ENCODE data around the gene SMIM44. TPM values are rescaled to one million over a fixed set of nuclear protein-coding genes. Genes with fewer than 3 reads are reported as not detected.
A peak's percentile ranks its signal among the peaks of the same experiment; 100 is the strongest.

SMIM44 gene
- total RNA-seq, 6 experiments from 2014 or later = not detected

- TF ChIP-seq CTCF (IDR thresholded peaks at IDR 0.05) = peak; percentile 38; the same call in 1 of the 2 replicates
- no peak for DNase-seq
- H3K27me3 Mint-ChIP-seq (ENCODE audit: insufficient read depth) = peaks cover 35% of the 10 kb centered on the region
- H3K4me1 Mint-ChIP-seq (ENCODE audit: low read depth) = peaks cover 12% of the 10 kb centered on the region
- peak overlapping the region; percentile 22; the same call in 1 of the 2 replicates for H3K27ac Mint-ChIP-seq
- H3K9me3 Mint-ChIP-seq = peaks cover 8% of the 10 kb centered on the region
- no peak overlapping the region for H3K4me3 Mint-ChIP-seq
- peaks cover 16% of the 10 kb centered on the region for H3K36me3 Mint-ChIP-seq (ENCODE audit: low read depth)
Measured at GRCh38 chr19:3469638-3470499, 13.4 kb downstream of the SMIM44 start.

GRCh38 chr19:3468211-3468610, 15.0 kb downstream of the SMIM44 start:
- no peak overlapping the region for H3K4me3 Mint-ChIP-seq
- peaks cover 30% of the 10 kb centered on the region for H3K27me3 Mint-ChIP-seq (ENCODE audit: insufficient read depth)

GRCh38 chr19:3467437-3468198, 15.6 kb downstream of the SMIM44 start:
- no peak overlapping the region for H3K4me3 Mint-ChIP-seq
- peaks cover 32% of the 10 kb centered on the region for H3K27me3 Mint-ChIP-seq (ENCODE audit: insufficient read depth)
- no peak for TF ChIP-seq CTCF (IDR thresholded peaks at IDR 0.05)
- no peak overlapping the region for H3K27ac Mint-ChIP-seq
- no peak for DNase-seq
- peaks cover 19% of the 10 kb centered on the region for H3K36me3 Mint-ChIP-seq (ENCODE audit: low read depth)
- peaks cover 11% of the 10 kb centered on the region for H3K9me3 Mint-ChIP-seq
- peaks cover 12% of the 10 kb centered on the region for H3K4me1 Mint-ChIP-seq (ENCODE audit: low read depth)

More at GRCh38 chr19:3468211-3468610, 15.0 kb downstream of the SMIM44 start:
- peaks cover 12% of the 10 kb centered on the region for H3K4me1 Mint-ChIP-seq (ENCODE audit: low read depth)
- H3K36me3 Mint-ChIP-seq (ENCODE audit: low read depth) = peaks cover 16% of the 10 kb centered on the region
- TF ChIP-seq CTCF (IDR thresholded peaks at IDR 0.05) = no peak
- peak overlapping the region; percentile 36; the same call in 1 of the 2 replicates for H3K27ac Mint-ChIP-seq
- no peak for DNase-seq
- peaks cover 8% of the 10 kb centered on the region for H3K9me3 Mint-ChIP-seq

GRCh38 chr19:3466635-3467034, 16.6 kb downstream of the SMIM44 start:
- Mint-ChIP-seq H3K4me1 (ENCODE audit: low read depth) (peaks cover 12% of the 10 kb centered on the region), H3K27me3 (ENCODE audit: insufficient read depth) (peaks cover 33% of the 10 kb centered on the region), H3K4me3 (no peak overlapping the region), H3K9me3 (peaks cover 12% of the 10 kb centered on the region), H3K36me3 (ENCODE audit: low read depth) (peaks cover 22% of the 10 kb centered on the region), H3K27ac (no peak overlapping the region)
- DNase-seq = no peak
- no peak for TF ChIP-seq CTCF (IDR thresholded peaks at IDR 0.05)

- Mint-ChIP-seq H3K27ac (no peak overlapping the region), H3K4me1 (ENCODE audit: low read depth) (peaks cover 9% of the 10 kb centered on the region), H3K4me3 (no peak overlapping the region), H3K9me3 (peaks cover 12% of the 10 kb centered on the region), H3K27me3 (ENCODE audit: insufficient read depth) (peaks cover 22% of the 10 kb centered on the region), H3K36me3 (ENCODE audit: low read depth) (peaks cover 22% of the 10 kb centered on the region)
- TF ChIP-seq CTCF (IDR thresholded peaks at IDR 0.05) = peak; percentile 10; the same call in 1 of the 2 replicates
- DNase-seq = no peak
Measured at GRCh38 chr19:3465552-3465951, 17.7 kb downstream of the SMIM44 start.

All from HFFc6 (cell line).